SK-N-MC (cell line): ENCODE data around the gene DLGAP1.

Source experiments
- EZH2 ChIP-seq: fragments of 200-600 bp; sonication (generic); IDR thresholded peaks from one replicate; pipeline ENCODE4 v1.6.1; 2017; ENCODE audit warnings: antibody characterized with exemption
- FOXP2 ChIP-seq: optimal IDR thresholded peaks from 2 replicates; pipeline ENCODE3; 2011; ENCODE audit warnings: mild to moderate bottlenecking, moderate library complexity; ENCODE audit not compliant: insufficient read depth; ENCODE audit errors: extremely low read length, control extremely low read depth
- POLR2AphosphoS5 ChIP-seq: IDR thresholded peaks from 2 replicates; pipeline ENCODE4 v1.6.1; 2012; ENCODE audit warnings: mild to moderate bottlenecking, low read depth, low read length, borderline replicate concordance

DNA sequence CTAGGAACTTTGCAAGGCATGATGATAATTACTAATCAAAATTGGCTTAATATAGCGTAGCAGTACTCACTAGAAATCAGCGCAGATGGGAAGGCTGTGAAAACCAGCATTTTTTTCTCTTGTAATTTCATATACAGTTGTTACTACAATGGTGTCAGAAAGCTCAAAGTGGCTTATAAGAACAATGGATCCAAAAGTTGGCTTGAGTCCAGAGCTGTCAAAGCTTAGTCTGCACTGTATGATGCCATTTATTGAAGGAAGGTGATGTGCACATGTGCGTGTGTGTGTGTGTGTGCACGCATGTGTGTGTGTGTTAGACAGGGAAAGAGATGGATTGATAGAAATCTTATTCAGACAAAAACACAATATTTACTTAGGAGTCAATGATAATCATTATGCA is 663.9 kb downstream of the DLGAP1 start:
- TF ChIP-seq EZH2: no peak
- TF ChIP-seq POLR2AphosphoS5: no peak
- TF ChIP-seq FOXP2: no peak
